K562 (cell line): Measurements from ENCODE around the gene PRKG1. TPM values are rescaled to one million over a fixed set of nuclear protein-coding genes. Genes with fewer than 3 reads are reported as not detected.

ENCODE experiments used
- ATAC-seq: fragments of 200-7000 bp; cut with Tn5 transposase; 3 replicates; pipeline ENCODE4 v1.9.1; 2020; ENCODE audit warnings: moderate library complexity
- BruUV-seq: library from RNA; stranded (reverse); fragments of 400-500 nt; replicated peaks from 2 replicates; lab custom pipeline; 2021; lab: Mats Ljungman, UMichigan
- CTCF ChIA-PET: fragments of 300-600 bp; formaldehyde crosslinking; extraction: SDS; loops from one replicate; lab custom pipeline; 2021; ENCODE audit warnings: low intra/inter-chr PET ratio; lab: Yijun Ruan, JAX
- POLR2A ChIA-PET: fragments of 300-600, 350-650 bp; sonication (Branson Sonifier 250); formaldehyde crosslinking; extraction: SDS; loops from one replicate; lab custom pipeline; 2021; ENCODE audit warnings: antibody characterized with exemption, inconsistent platforms; lab: Yijun Ruan, JAX
- DNase-seq, 4 experiments: peaks; one replicate each; pipeline versions ENCODE4 v3.0.0 to v3.0.0-alpha.2; 2011 to 2018; ENCODE audit warnings: low spot score in 3 of 4, mixed read lengths in 3 of 4; ENCODE audit errors: extremely low read depth in 1 of 4
- FAIRE-seq: peaks from 2 replicates; lab custom pipeline; 2011; peaks lifted over from hg19 to GRCh38; lab: Jason Lieb, UNC
- H2AFZ ChIP-seq: 2 replicates; pipeline ENCODE4 v1.6.0; 2011; ENCODE audit warnings: low read depth, low read length, control low read depth, inconsistent platforms
- H3K27ac ChIP-seq: fragments of 200-600 bp; 3 replicates; pipeline ENCODE4 v1.8.0; 2011; ENCODE audit warnings: low read depth, mild to moderate bottlenecking, control low read depth, inconsistent platforms, low read length, moderate library complexity, mixed read lengths; ENCODE audit errors: extremely low read depth
- H3K27me3 ChIP-seq, 2 experiments: fragments of 300-600 bp in 1 of 2; 2 replicates in 1 of 2; 3 replicates in 1 of 2; pipeline versions ENCODE4 v1.6.0 to v1.8.0; 2011; ENCODE audit warnings: inconsistent platforms in 2 of 2, low read length in 2 of 2, mild to moderate bottlenecking in 1 of 2, mixed read lengths in 1 of 2, moderate library complexity in 1 of 2; ENCODE audit not compliant: control insufficient read depth in 2 of 2, insufficient read depth in 2 of 2
- H3K36me3 ChIP-seq: fragments of 300-600 bp; 3 replicates; pipeline ENCODE4 v1.8.0; 2011; ENCODE audit warnings: mild to moderate bottlenecking, low read length, inconsistent platforms; ENCODE audit not compliant: control insufficient read depth, insufficient read depth
- H3K4me1 ChIP-seq, 2 experiments: fragments of 200-600 bp in 1 of 2; replicated peaks in 1 of 2; 2 replicates in 1 of 2; 3 replicates in 1 of 2; pipeline versions ENCODE4 v1.5.1 to v1.8.0; 2011; ENCODE audit warnings: inconsistent platforms in 2 of 2, low read length in 2 of 2, mild to moderate bottlenecking in 1 of 2, mixed read lengths in 1 of 2, moderate library complexity in 1 of 2; ENCODE audit not compliant: control insufficient read depth in 2 of 2, insufficient read depth in 2 of 2
- H3K4me2 ChIP-seq: 2 replicates; pipeline ENCODE4 v1.6.1; 2011; ENCODE audit warnings: low read length, control low read depth, inconsistent platforms, mixed read lengths; ENCODE audit not compliant: insufficient read depth
- H3K4me3 ChIP-seq: fragments of 200-600 bp; sonication (generic), shearing (Covaris generic); 2 replicates; pipeline ENCODE4 v1.5.1; 2016; ENCODE audit warnings: control low read depth, inconsistent platforms
- H3K79me2 ChIP-seq: fragments of 200-600 bp; 3 replicates; pipeline ENCODE4 v1.8.0; 2011; ENCODE audit warnings: low read length, inconsistent platforms; ENCODE audit not compliant: control insufficient read depth, insufficient read depth
- H3K9ac ChIP-seq, 2 experiments: 2 replicates each; pipeline versions ENCODE4 v1.6.0 to v1.6.1; 2011; ENCODE audit warnings: low read depth in 2 of 2, low read length in 2 of 2, control low read depth in 1 of 2, inconsistent platforms in 1 of 2, mild to moderate bottlenecking in 1 of 2, mixed read lengths in 1 of 2; ENCODE audit not compliant: insufficient read depth in 1 of 2
- H3K9me1 ChIP-seq: one replicate; pipeline ENCODE4 v1.6.0; 2011; ENCODE audit warnings: inconsistent platforms, mild to moderate bottlenecking, low read length, moderate library complexity; ENCODE audit not compliant: control insufficient read depth, insufficient read depth
- H3K9me3 ChIP-seq: replicated peaks from 2 replicates; pipeline ENCODE4 v1.5.1; 2011; ENCODE audit warnings: low read depth, low read length, inconsistent platforms; ENCODE audit not compliant: control insufficient read depth, insufficient read depth
- H4K20me1 ChIP-seq: replicated peaks from 2 replicates; pipeline ENCODE4 v1.6.1; 2011; ENCODE audit warnings: low read length, inconsistent platforms, mixed read lengths; ENCODE audit not compliant: control insufficient read depth, insufficient read depth
- ARID3B ChIP-seq: fragments of 250-450 bp; sonication (Bioruptor Pico); IDR thresholded peaks from 2 replicates; pipeline ENCODE4 v1.4.0; 2020; ENCODE audit warnings: borderline replicate concordance
- BACH1 ChIP-seq: fragments of 200-800 bp; sonication (Bioruptor generic); IDR thresholded peaks from 2 replicates; pipeline ENCODE4 v1.6.1; 2016; ENCODE audit warnings: missing genetic modification characterization, missing compliant biosample characterization
- GATA2 ChIP-seq: sonication (generic); formaldehyde crosslinking; IDR thresholded peaks from 2 replicates; pipeline ENCODE4 v1.4.0; 2020; ENCODE audit warnings: mild to moderate bottlenecking, missing genetic modification reagents
- KAT7 ChIP-seq: sonication (generic); formaldehyde crosslinking; IDR thresholded peaks from 2 replicates; pipeline ENCODE4 v1.8.0; 2022; ENCODE audit warnings: missing genetic modification reagents, mild to moderate bottlenecking, borderline replicate concordance
- MAFF ChIP-seq: IDR thresholded peaks from 2 replicates; pipeline ENCODE4 v1.6.1; 2012; ENCODE audit warnings: low read length, improper control_type of control experiment
- MAFG ChIP-seq: fragments of 450-650 bp; conservative IDR thresholded peaks from 2 replicates; pipeline ENCODE4 v1.6.1; 2016; ENCODE audit warnings: missing genetic modification characterization, missing compliant biosample characterization
- PBX2 ChIP-seq, 2 experiments: IDR thresholded peaks in 1 of 2; conservative IDR thresholded peaks in 1 of 2; 2 replicates each; pipeline ENCODE4 v1.6.1; 2016; ENCODE audit warnings: low read depth in 2 of 2, mild to moderate bottlenecking in 1 of 2, missing compliant biosample characterization in 1 of 2, missing genetic modification characterization in 1 of 2, moderate library complexity in 1 of 2
- PCBP2 ChIP-seq: fragments of 200-400 bp; formaldehyde crosslinking; IDR thresholded peaks from 2 replicates; pipeline ENCODE4 v1.6.1; 2018; ENCODE audit warnings: low read length, low read depth, mild to moderate bottlenecking, moderate library complexity; ENCODE audit not compliant: poor library complexity, severe bottlenecking
- U2AF2 ChIP-seq: fragments of 200-400 bp; formaldehyde crosslinking; optimal IDR thresholded peaks from 2 replicates; pipeline ENCODE3; 2017; ENCODE audit warnings: low read depth, mild to moderate bottlenecking, low read length
- ZNF586 ChIP-seq: fragments of 450-650 bp; formaldehyde crosslinking; conservative IDR thresholded peaks from 2 replicates; pipeline ENCODE4 v1.4.0; 2020; ENCODE audit warnings: mild to moderate bottlenecking, moderate library complexity
- WGBS: fragments of 100-300 bp; shearing (Covaris generic); methylation state at CpG from one replicate; pipeline ENCODE4 v1.1.6; 2016; ENCODE audit warnings: low coverage, mixed read lengths; ENCODE audit not compliant: insufficient coverage; ENCODE audit errors: missing lambda C conversion rate; 5-methylcytosine and 5-hydroxymethylcytosine counted together
- in situ Hi-C: fragments of 300-500 bp; cut with MboI; formaldehyde crosslinking; loops from 4 replicates; pipeline ENCODE4 v1.15.0; 2018; ENCODE audit warnings: inconsistent platforms, mixed read lengths
- intact Hi-C: fragments of 100-400 bp; cut with micrococcal nuclease; formaldehyde crosslinking; loops from 2 replicates; pipeline ENCODE4 v1.14.2; 2022
- polyA plus RNA-seq, 8 experiments: library from polyadenylated mRNA; depleted of rRNA in 4 of 8; stranded (reverse) in 5 of 8; unstranded in 3 of 8; fragments of >200 nt; fragmentation: Nextera tagmentation in 2 of 8; fragmentation: Illumina TruSeq in 1 of 8; extraction: Ambion mirVana in 2 of 8; extraction: Trizol in 1 of 8; gene quantifications; 2 replicates each; pipeline versions ENCODE4 v1.2.1 to v1.2.3, GENCODE V29; 2011 to 2014; ENCODE audit warnings: inconsistent platforms in 1 of 8, missing spikeins in 1 of 8
- total RNA-seq, 7 experiments: library from RNA; depleted of rRNA in 6 of 7; stranded (reverse); fragments of >200 nt in 6 of 7; fragmentation: Illumina TruSeq in 2 of 7; extraction: Trizol in 2 of 7; gene quantifications; 2 replicates each; pipeline versions ENCODE4 v1.2.1 to v1.2.3, GENCODE V29; 2011 to 2021; ENCODE audit warnings: low replicate concordance in 1 of 7

Gene PRKG1
- total and polyA plus RNA-seq, 9 of the 15 experiments (the other 6 are each of a cell fraction or from before 2014, with no cell fraction given), result 0.22 TPM; not detected in 8

GRCh38 chr10:52030051-52030790 is 955.9 kb downstream of the PRKG1 start:
- Histone ChIP-seq H3K9me3 (no peaks in the 10 kb centered on the region), H3K4me2 (no peak overlapping the region), H3K9me1 (no peaks in the 10 kb centered on the region)
- 0 out of 2 replicates have a peak, but pooled peaks have one; percentile 5 for TF ChIP-seq MAFF
- no peak for TF ChIP-seq ZNF586
- 0 out of 2 replicates have a peak, but pooled peaks have one; percentile 19 for TF ChIP-seq MAFG (tag)
- TF ChIP-seq, all 486 proteins: peak for 2
- POLR2A ChIA-PET, result no interaction called here
- Histone ChIP-seq H3K9ac (no peak overlapping the region), H3K27ac (no peak overlapping the region), H3K4me3 (no peak overlapping the region), H3K79me2 (no peaks in the 10 kb centered on the region), H3K36me3 (no peaks in the 10 kb centered on the region), H3K27me3 (no peaks in the 10 kb centered on the region), H3K4me1 (no peaks in the 10 kb centered on the region), H4K20me1 (no peaks in the 10 kb centered on the region), H2AFZ (no peak overlapping the region)
- CTCF ChIA-PET, result no interaction called here
- intact Hi-C loops (no loop called here), in situ Hi-C loops (no loop called here)
- 0% methylated on average over 6 of the region's 6 CpGs for WGBS
- no peak for DNase-seq
- no peak for FAIRE-seq
- ATAC-seq, result no peak
- no TSS peak for BruUV-seq

- 0% methylated on average over 1 of the region's 1 CpG for WGBS
- Histone ChIP-seq H3K4me1 (no peaks in the 10 kb centered on the region), H3K9ac (no peak overlapping the region), H3K36me3 (no peaks in the 10 kb centered on the region), H3K27ac (no peak overlapping the region), H4K20me1 (no peaks in the 10 kb centered on the region), H3K27me3 (no peaks in the 10 kb centered on the region), H3K9me3 (no peaks in the 10 kb centered on the region), H3K4me2 (no peak overlapping the region), H2AFZ (no peak overlapping the region), H3K9me1 (no peaks in the 10 kb centered on the region), H3K79me2 (no peaks in the 10 kb centered on the region), H3K4me3 (no peak overlapping the region)
- no peak for DNase-seq
- no peak for FAIRE-seq
- intact Hi-C loops, result no loop called here
- ChIA-PET CTCF (no interaction called here), POLR2A (no interaction called here)
- no TSS peak for BruUV-seq
- no peak for ATAC-seq
- in situ Hi-C loops, result no loop called here
- no peak for TF ChIP-seq PCBP2
- no peak for TF ChIP-seq U2AF2
- no peak for TF ChIP-seq GATA2 (CRISPR knock-in tag)
- no peak for TF ChIP-seq ARID3B (CRISPR knock-in tag)
- no peak for TF ChIP-seq BACH1 (tag)
- TF ChIP-seq KAT7, result no peak
- no peak for TF ChIP-seq PBX2 (CRISPR knock-in tag; IDR thresholded peaks at IDR 0.05; ENCODE audit: low read depth)
- no peak for TF ChIP-seq PBX2 (tag; conservative IDR thresholded peaks at IDR 0.05; ENCODE audit: low read depth)
These were observed 956.7 kb downstream of the PRKG1 start for GRCh38 chr10:52030975-52031374.
